Endothelial cell (in vitro differentiated cells): ENCODE results near the gene CKB. TPM values are rescaled to one million over a fixed set of nuclear protein-coding genes. Genes with fewer than 3 reads are reported as not detected.

ENCODE experiments used
- DNase-seq: peaks from one replicate; pipeline ENCODE4 v3.0.0; 2021; ENCODE audit warnings: low spot score
- H3K27ac Mint-ChIP-seq: one replicate; pipeline ENCODE4 v1.8.0; 2021; ENCODE audit warnings: mixed read lengths, inconsistent platforms; ENCODE audit not compliant: unreplicated experiment
- H3K27me3 Mint-ChIP-seq: one replicate; pipeline ENCODE4 v1.8.0; 2021; ENCODE audit warnings: mild to moderate bottlenecking, moderate library complexity, mixed read lengths, inconsistent platforms; ENCODE audit not compliant: unreplicated experiment
- H3K36me3 Mint-ChIP-seq: one replicate; pipeline ENCODE4 v1.8.0; 2021; ENCODE audit warnings: mild to moderate bottlenecking, low read depth, mixed read lengths, inconsistent platforms; ENCODE audit not compliant: unreplicated experiment
- H3K4me1 Mint-ChIP-seq: one replicate; pipeline ENCODE4 v1.8.0; 2021; ENCODE audit warnings: mild to moderate bottlenecking, mixed read lengths, inconsistent platforms; ENCODE audit not compliant: unreplicated experiment
- H3K4me3 Mint-ChIP-seq: one replicate; pipeline ENCODE4 v1.8.0; 2021; ENCODE audit warnings: mild to moderate bottlenecking, mixed read lengths, inconsistent platforms; ENCODE audit not compliant: unreplicated experiment
- H3K9me3 Mint-ChIP-seq: one replicate; pipeline ENCODE4 v1.8.0; 2021; ENCODE audit warnings: mixed read lengths, inconsistent platforms; ENCODE audit not compliant: unreplicated experiment
- CTCF ChIP-seq: fragments of 200-600 bp; sonication (generic); IDR thresholded peaks from one replicate; pipeline ENCODE4 v1.5.0; 2021; ENCODE audit warnings: antibody characterized with exemption; ENCODE audit not compliant: unreplicated experiment
- long read RNA-seq: library from polyadenylated mRNA; unstranded; transcript quantifications from one replicate; pipeline ENCODE4 v2.0.0, GENCODE V29; 2020; ENCODE audit not compliant: unreplicated experiment
- total RNA-seq: library from RNA; stranded (reverse); fragmentation: NEBNext Ultra II Directional; extraction: Animal tissue kit (Norgen Biotek cat#: 25700); gene quantifications from one replicate; pipeline ENCODE4 v1.2.1, GENCODE V29; 2021; ENCODE audit not compliant: unreplicated experiment

CKB gene
- total RNA-seq: 23.1 TPM
- long read RNA-seq, transcript CKB-201 (8 exons, 1,709 nt): major isoform, 21 of 29 reads
- long read RNA-seq, partial matches to known transcripts: 5 of 29 reads
- long read RNA-seq, other reads (novel, unspliced or antisense): 1 of 29 reads

DNA sequence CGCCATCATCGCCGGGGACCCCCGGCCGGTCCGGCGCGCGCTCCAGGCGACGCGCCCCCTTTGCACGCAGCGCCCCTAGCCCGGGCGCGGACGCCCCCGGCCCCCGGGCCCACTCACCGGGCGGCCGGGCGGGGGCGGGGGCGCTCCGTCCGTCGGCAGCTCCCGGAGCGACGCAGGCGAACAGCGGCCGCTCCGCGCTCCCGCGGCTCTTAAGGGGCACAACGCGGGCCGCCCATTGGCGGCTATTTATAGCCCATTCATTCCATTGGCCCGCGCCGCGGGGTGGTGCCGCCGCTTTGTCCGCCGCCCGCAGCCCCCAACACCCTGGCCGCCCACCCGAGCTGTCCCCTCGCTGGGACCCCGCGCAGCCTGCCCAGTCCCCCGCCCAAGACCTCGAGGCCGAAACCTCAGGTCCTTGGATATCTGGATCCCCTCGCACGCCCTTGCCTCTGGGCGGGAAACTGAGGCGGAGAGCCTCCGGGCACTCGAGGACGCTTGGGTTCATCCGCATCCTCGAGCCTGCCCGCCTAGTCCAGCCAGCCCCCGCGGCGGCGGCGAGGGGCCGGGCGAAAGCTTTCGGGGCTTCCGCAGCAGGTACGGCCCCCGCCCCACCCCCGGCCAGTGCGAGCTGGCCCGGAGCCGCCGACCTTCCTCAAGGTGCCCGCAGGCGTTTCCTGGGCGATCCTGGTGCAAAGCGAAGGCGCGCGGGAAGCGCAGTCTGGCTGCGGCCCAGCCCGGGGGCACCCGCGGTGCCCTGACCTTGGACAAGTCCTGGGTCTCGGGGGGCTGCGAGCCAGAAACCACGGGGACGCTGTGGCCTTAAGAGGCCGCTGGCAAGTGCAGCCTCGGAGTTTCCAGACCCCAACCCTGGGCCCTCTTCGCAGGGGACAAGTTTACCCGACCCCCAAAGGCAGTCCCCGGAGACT, at the start of gene CKB:
Gene CKB (minus strand): TSS at position 182 of the 926 bp plus-strand sequence. CDS start 337 bp downstream, outside the sequence.
- Mint-ChIP-seq H3K4me3 (peak within 1 kb of the TSS; percentile 74), H3K4me1 (peaks cover 9% of the 10 kb centered on the region), H3K36me3 (peaks cover 5% of the 10 kb centered on the region), H3K9me3 (no peaks in the 10 kb centered on the region), H3K27me3 (peaks cover 18% of the 10 kb centered on the region), H3K27ac (peak within 1 kb of the TSS; percentile 13)
- DNase-seq: no peak
- TF ChIP-seq CTCF: no peak

DNA sequence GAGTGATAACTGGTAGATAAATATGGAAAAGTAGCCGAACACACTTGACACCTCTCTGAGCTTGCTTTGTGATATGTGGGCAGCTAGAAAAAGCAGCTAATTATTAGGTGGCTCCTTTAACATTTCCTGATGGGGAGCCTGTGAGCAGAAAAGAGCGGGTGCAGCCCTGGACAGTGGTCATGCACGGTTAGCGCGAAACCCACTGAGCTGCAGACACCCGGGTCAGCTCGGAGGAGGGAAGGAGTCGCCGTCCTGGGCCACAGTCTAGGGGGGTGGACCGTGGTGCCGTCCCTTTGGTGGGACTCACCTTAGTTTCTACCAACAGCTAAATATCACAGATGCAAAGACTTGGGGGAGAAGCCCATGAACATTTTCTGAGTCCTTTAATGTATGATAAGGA, 46.8 kb upstream of the CKB start:
- Mint-ChIP-seq H3K9me3 (no peaks in the 10 kb centered on the region), H3K27me3 (peaks cover 3% of the 10 kb centered on the region), H3K36me3 (peaks cover 9% of the 10 kb centered on the region), H3K27ac (no peak overlapping the region), H3K4me1 (peaks cover 18% of the 10 kb centered on the region), H3K4me3 (peak overlapping the region; percentile 45)
- no peak for TF ChIP-seq CTCF
- DNase-seq: no peak

DNA sequence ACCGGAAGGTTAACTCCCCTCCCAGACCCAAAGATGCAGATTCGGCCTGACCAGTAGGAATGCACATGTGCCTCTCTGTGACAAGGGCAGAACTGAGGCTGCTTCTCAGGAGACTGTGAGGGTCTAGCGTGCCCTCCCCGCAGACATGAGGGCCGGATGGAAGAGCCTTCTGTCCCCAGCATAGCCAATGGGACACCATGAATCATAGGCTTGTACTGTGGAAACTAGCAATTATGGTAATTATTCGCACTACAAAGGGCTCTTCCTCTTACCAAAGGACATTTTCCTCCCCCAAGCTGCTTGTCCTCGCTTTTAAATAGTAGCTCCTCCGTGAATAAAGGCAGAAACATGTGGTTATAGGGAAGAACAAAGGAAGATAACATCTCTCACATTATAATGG, 46.3 kb upstream of the CKB start:
- Mint-ChIP-seq H3K27me3 (peaks cover 3% of the 10 kb centered on the region), H3K9me3 (no peaks in the 10 kb centered on the region), H3K4me1 (peaks cover 21% of the 10 kb centered on the region), H3K27ac (no peak overlapping the region), H3K4me3 (peak overlapping the region; percentile 45), H3K36me3 (peaks cover 7% of the 10 kb centered on the region)
- DNase-seq: no peak
- TF ChIP-seq CTCF: no peak

- TF ChIP-seq CTCF: no peak
- Mint-ChIP-seq H3K4me1 (peaks cover 48% of the 10 kb centered on the region), H3K36me3 (peaks cover 28% of the 10 kb centered on the region), H3K27ac (peak overlapping the region; percentile 95), H3K27me3 (peaks cover 22% of the 10 kb centered on the region), H3K9me3 (no peaks in the 10 kb centered on the region), H3K4me3 (peak overlapping the region; percentile 100)
- no peak for DNase-seq
Measured at GRCh38 chr14:103563844-103564505, 41.3 kb upstream of the CKB start.
